ENCODE data around the gene APOA4. TPM values are rescaled to one million over a fixed set of nuclear protein-coding genes. Genes with fewer than 3 reads are reported as not detected.

APOA4 gene
- total RNA-seq, 1 donor from 2014 or later: not detected

DNA sequence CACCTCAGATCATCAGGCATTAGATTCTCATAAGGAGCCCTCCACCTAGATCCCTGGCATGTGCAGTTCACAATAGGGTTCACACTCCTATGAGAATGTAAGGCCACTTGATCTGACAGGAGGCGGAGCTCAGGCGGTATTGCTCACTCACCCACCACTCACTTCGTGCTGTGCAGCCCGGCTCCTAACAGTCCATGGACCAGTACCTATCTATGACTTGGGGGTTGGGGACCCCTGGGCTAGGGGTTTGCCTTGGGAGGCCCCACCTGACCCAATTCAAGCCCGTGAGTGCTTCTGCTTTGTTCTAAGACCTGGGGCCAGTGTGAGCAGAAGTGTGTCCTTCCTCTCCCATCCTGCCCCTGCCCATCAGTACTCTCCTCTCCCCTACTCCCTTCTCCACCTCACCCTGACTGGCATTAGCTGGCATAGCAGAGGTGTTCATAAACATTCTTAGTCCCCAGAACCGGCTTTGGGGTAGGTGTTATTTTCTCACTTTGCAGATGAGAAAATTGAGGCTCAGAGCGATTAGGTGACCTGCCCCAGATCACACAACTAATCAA lies 8.8 kb upstream of the APOA4 start:
- DNase-seq (ENCODE audit: low spot score in 2 of 2) (no peak), FAIRE-seq (no peak)

DNA sequence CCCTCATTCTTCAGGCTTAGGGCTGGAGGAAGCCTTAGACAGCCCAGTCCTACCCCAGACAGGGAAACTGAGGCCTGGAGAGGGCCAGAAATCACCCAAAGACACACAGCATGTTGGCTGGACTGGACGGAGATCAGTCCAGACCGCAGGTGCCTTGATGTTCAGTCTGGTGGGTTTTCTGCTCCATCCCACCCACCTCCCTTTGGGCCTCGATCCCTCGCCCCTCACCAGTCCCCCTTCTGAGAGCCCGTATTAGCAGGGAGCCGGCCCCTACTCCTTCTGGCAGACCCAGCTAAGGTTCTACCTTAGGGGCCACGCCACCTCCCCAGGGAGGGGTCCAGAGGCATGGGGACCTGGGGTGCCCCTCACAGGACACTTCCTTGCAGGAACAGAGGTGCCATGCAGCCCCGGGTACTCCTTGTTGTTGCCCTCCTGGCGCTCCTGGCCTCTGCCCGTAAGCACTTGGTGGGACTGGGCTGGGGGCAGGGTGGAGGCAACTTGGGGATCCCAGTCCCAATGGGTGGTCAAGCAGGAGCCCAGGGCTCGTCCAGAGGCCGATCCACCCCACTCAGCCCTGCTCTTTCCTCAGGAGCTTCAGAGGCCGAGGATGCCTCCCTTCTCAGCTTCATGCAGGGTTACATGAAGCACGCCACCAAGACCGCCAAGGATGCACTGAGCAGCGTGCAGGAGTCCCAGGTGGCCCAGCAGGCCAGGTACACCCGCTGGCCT lies 7.2 kb upstream of the APOA4 start:
- DNase-seq (ENCODE audit: low spot score in 2 of 2) (no peak), FAIRE-seq (no peak)

DNA sequence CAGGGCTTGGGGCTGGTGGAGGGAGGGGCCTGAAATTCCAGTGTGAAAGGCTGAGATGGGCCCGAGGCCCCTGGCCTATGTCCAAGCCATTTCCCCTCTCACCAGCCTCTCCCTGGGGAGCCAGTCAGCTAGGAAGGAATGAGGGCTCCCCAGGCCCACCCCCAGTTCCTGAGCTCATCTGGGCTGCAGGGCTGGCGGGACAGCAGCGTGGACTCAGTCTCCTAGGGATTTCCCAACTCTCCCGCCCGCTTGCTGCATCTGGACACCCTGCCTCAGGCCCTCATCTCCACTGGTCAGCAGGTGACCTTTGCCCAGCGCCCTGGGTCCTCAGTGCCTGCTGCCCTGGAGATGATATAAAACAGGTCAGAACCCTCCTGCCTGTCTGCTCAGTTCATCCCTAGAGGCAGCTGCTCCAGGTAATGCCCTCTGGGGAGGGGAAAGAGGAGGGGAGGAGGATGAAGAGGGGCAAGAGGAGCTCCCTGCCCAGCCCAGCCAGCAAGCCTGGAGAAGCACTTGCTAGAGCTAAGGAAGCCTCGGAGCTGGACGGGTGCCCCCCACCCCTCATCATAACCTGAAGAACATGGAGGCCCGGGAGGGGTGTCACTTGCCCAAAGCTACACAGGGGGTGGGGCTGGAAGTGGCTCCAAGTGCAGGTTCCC lies 6.5 kb upstream of the APOA4 start, which contains the start of gene APOC3:
APOC3 (plus strand) TSS at position 383 of the 659 bp plus-strand sequence. CDS start 676 bp downstream, outside the sequence.
- no peak for DNase-seq (ENCODE audit: low spot score in 2 of 2)
- FAIRE-seq: no peak

DNA sequence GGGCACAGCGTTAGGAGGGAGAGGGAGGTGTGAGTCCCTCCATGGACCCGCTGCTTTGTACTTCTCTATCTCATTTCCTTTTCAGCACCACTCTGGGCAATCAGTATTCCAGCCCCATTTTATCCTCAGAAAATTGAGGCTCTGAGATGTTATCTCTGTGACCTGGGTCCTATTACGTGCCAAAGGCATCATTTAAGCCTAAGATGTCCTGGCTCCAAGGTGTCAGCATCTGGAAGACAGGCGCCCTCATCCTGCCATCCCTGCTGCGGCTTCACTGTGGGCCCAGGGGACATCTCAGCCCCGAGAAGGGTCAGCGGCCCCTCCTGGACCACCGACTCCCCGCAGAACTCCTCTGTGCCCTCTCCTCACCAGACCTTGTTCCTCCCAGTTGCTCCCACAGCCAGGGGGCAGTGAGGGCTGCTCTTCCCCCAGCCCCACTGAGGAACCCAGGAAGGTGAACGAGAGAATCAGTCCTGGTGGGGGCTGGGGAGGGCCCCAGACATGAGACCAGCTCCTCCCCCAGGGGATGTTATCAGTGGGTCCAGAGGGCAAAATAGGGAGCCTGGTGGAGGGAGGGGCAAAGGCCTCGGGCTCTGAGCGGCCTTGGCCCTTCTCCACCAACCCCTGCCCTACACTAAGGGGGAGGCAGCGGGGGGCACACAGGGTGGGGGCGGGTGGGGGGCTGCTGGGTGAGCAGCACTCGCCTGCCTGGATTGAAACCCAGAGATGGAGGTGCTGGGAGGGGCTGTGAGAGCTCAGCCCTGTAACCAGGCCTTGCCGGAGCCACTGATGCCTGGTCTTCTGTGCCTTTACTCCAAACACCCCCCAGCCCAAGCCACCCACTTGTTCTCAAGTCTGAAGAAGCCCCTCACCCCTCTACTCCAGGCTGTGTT lies 5.8 kb upstream of the APOA4 start:
- DNase-seq (ENCODE audit: low spot score in 2 of 2) (no peak), FAIRE-seq (no peak)

DNA sequence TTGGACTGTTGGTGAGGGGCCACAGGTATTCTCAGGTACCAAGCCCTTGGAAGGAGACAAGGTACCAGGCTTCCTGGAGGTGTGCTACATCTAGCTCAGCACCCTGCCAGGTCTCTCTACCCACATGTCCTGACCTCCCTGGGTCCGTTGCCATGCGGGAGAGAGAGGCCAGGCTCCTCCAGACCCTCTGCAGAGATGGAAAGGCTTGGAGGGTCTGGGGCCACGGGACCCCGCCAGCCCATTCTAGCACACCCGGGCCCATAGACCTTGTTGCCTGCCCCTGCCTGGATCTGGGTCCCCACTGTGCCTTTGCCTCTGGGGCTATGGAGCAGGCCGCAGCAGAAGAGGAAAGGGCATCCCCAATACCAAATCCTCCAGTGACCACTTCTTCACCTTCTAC lies 4.4 kb upstream of the APOA4 start:
- FAIRE-seq: no peak
- no peak for DNase-seq (ENCODE audit: low spot score in 2 of 2)

DNA sequence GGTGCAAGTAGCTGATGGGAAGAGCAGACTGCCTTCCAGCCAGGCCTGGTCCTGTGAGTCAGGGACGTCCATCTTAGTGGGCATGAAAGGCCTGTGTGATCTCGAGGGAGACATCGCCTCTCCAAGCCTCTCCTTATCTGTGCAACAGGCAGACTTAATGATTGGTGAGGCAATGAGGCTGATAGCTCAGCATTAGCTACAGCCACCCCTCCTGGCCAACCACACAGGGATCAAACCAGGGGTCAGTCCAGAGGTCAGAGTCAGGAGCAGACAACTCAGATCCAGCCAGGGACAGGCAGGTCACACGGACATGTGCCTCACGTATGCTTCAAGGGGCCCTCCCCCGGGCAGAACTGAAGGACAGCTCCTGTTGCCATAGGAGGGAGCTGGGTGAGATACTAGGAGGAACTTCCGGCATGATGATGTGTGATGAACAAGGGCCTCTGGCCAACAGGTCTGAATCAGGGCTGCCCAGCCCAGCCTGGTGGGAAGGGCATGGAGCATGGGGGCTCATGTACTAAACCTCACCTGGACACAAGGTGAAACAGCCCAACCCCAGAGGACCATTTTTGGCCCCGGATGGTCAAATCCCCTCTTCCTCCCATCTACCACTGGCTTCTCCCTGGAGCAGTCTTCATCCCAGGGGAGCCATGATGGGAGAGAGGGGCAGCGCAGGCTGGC lies 3.8 kb upstream of the APOA4 start:
- FAIRE-seq: no peak
- no peak for DNase-seq (ENCODE audit: low spot score in 2 of 2)

DNA sequence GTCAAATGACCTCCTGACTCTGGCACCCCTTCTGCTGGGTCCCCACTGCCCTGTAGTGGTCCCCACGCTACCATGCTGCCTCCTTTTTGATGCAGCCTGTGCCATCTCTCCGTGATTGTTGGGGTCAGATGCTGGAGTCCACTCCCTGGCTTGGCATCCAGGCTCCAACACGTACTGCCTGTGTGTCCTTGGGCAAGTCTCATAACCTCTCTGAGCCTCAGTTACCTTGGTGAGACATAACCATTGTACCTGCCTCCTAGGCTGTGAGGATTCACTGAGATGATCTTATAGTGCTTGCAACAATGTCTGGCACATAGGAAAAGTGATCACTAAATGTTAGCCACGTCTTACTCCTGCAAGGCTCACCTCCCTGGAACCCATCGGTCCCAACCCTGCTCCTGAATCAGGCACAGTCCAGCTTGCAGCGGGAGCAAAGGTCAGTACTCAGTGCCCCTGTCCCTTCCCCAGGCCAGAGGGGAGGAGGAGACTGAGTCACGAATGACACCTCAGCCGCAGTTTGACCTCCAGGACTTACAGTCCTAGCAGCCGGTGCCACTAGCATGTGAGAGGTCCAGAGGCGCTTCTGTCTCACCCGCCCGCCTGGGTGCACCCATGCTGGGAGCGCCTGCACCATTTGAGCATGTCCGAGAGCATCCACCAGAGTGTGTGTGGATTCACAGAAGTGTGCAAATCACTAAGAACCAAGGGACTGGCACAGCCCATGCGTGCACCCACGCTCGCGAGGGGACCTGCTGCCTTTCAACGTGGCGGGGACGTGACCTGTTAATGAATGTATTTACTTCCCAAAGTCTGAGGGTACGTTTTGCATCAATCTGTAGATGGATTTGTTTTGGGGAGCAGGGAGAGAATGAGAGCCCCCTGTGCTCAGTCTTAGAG lies 3.0 kb upstream of the APOA4 start:
- FAIRE-seq: no peak
- no peak for DNase-seq (ENCODE audit: low spot score in 2 of 2)

DNA sequence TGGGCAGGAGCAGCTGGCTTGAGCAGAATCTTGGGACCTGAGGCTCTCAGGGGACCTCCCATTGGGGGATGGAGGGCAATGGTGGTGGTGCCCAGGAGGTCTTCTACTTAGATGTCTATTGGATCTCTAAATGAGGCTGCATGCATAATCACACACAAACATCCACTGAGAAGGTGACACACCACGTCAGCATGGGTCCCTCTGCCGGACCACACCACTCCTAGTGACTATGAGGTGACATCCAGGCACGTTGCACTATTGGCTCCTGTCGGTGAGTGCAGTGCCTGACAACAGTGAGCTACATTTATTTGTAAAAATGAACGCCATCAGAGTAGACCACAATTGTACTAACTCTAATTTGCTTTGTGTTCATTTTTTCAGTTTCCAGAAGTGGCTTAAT lies 2.3 kb upstream of the APOA4 start:
- FAIRE-seq (no peak), DNase-seq (ENCODE audit: low spot score in 2 of 2) (no peak)

DNA sequence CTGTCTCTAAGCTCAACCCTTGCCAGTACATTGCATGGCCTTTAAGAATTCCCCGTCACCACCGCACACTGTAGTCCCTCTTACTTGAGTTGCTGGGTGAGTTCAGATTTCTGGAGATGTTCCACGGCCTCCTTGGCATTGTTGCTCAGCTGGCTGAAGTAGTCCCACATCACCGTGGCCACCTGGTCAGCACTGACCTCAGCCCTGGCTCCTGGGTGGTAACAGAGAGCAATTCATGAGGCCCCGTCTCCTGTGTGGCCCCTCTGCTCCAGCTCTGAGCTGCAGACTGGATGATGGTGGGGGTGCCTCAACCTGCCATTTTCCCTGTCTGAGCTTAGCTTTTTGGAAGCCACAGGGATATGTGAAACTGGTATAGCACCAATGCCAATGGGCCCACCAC lies 529 bp downstream of the APOA4 start:
- DNase-seq (ENCODE audit: low spot score in 2 of 2): no peak
- FAIRE-seq: no peak

DNA sequence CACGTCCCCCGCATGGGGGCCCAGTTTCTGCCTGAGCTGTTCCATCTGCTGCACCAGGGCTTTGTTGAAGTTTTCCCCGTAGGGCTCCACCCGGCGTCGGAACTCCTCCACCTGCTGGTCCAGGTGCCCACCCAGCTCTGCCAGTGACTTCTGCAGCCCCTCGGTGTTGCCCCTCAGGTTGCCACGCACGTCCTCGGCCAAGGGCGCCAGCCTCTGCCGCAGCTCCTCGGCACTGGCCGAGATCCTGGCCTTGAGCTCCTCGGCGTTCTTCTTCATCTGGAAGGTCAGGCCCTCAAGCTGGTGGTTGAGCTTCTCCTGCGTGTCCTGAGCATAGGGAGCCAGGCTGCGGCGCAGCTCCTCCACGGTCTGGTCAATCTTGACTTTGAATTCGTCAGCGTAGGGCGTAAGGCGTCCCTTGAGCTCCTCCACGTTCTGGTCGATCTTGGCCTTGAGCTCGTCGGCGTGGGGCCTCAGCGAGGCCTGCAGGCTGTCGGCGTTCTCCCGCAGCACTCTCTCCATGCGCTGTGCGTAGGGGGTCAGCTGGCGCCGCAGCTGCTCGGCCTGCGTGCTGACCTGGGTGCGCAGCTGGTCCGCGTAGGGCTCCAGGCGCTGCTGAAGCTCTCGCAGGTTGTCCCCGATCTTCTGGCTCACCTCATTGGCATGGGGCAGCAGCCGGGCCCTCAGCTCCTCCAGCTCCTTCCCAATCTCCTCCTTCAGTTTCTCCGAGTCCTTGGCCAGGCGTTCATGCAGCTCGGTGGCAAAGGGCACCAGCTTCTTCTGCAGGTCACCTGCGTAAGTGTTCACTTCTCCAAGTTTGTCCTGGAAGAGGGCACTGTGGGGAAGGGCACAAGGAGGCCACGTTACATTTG lies 1.8 kb downstream of the APOA4 start:
- DNase-seq (ENCODE audit: low spot score in 2 of 2): no peak
- no peak for FAIRE-seq

DNA sequence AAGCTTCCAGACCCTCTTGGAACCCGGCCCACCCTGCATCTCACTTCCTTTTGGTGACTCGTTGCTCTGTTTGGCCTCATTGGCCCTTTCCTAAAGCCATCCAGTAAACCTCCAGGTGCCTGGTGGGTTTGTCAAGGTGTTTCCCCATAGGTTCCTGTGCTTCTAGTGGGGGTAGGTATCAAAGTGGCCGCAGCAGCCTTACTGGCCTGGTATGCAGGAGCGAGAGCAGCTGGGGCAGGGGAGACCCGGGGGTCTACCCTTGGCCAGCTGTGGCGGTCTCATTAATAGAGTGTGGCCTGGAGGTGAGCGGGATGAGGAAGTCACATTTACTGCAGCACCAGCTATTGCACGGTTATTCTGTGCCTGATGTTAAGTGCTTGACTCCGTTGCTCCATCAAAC lies 4.1 kb downstream of the APOA4 start:
- DNase-seq (ENCODE audit: low spot score in 2 of 2) (no peak), FAIRE-seq (no peak)

DNA sequence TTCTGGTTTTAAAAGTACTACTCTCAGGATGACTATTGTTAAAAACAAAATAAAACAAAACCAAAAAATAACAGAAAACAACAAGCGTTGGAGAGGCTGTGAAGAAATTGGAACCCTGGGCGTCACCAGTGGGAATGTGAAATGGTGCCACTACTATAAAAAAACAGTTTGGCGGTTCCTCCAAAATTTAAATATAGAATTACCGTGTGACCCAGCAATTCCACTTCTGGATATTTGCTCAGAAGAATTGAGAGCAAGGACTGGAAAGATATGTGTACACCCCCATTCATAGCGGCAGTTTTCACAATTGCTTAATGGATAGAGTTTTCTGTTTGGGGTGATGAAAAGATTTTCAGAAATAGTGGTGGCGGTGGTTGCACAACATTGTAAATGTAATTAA lies 8.6 kb downstream of the APOA4 start:
- DNase-seq (ENCODE audit: low spot score in 2 of 2): no peak
- no peak for FAIRE-seq

DNA sequence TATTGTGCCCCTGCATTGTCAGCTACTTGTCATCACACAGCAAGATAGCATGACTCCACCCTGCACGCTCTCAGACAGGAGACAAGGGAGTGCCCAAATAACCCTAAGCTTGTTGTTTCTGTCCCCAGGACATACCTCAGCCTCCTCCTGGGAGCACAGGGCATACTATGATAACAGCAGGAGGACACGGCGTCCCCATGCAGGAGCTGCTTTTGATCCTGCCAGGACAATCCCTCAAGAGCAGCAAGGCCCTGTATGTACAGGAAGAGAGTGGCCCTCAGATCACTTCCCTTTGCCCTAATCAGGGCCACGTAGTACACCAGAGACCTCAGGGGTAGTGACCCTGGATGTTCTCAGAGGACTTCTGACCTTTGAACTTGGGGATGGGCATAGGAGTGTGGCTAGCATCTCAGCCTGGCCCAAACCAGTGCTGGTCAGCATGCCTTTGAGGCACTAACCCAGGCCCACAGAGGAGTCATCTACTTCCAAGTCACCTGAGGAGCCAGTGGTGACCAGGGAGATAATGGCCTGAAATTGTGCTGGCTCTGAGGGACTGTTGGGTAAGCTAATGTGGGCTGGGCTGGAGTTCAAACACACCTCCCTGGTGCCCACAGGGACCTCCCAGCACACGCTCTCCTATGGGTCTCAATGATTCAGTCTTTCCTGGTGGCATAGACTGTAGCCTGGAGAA lies 9.2 kb downstream of the APOA4 start:
- no peak for DNase-seq (ENCODE audit: low spot score in 2 of 2)
- no peak for FAIRE-seq

DNA sequence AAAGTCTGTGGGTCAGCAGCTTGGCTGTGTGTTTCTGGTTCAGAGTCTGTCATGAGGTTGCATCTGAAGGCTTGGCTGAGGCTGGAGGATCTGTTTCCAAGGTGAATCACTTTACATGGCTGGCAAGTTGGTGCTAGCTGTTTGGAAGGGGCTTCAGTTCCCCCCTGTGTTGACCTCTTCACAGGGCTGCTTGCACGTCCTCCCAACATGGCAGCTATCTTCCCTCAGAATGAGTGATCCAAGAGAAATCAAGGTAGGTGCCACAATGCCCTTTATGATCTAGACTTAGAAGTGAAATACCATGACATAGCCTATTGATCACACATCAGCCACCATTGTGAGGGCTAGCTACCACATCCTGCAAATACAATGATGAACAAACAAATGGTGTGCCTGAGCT lies 9.9 kb downstream of the APOA4 start:
- DNase-seq (ENCODE audit: low spot score in 2 of 2) (no peak), FAIRE-seq (no peak)

DNA sequence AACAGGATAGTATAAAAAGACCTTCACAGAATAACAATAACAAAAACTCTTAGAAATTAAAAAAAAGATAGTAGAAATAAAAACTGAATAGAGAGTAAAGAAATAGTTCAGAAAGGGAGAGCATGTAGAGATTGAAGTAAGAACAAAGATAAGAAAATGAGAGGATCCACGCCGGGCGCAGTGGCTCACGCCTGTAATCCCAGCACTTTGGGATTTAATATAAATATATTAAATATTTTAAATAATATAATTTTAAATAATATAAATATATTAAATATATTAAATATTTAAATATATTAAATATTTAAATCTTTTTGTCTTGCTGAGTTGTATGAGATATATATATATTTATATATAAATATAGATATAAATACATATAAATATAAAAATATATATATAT lies 11.0 kb downstream of the APOA4 start:
- DNase-seq (ENCODE audit: low spot score in 2 of 2): no peak
- peak; percentile 93 for FAIRE-seq

DNA sequence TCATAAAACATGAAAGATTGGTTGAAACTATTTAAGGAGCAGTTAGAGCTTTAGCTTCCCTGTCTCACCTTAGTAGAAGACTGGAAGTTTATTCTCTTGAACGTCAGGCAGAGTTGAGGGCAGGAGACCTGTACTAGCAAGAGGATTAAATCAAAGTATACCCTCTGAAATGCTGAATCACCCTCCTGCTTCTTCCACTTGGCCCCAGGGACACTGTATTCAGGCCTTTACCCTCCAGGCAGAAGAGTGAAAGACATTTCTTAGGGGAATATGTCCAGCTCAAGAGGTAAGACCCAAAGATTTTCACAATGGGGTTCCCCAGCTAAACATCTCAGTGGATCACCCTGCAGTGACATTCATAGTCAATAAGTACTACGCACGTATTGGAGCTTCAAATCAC lies 11.9 kb downstream of the APOA4 start:
- FAIRE-seq: no peak
- DNase-seq (ENCODE audit: low spot score in 2 of 2): no peak

DNA sequence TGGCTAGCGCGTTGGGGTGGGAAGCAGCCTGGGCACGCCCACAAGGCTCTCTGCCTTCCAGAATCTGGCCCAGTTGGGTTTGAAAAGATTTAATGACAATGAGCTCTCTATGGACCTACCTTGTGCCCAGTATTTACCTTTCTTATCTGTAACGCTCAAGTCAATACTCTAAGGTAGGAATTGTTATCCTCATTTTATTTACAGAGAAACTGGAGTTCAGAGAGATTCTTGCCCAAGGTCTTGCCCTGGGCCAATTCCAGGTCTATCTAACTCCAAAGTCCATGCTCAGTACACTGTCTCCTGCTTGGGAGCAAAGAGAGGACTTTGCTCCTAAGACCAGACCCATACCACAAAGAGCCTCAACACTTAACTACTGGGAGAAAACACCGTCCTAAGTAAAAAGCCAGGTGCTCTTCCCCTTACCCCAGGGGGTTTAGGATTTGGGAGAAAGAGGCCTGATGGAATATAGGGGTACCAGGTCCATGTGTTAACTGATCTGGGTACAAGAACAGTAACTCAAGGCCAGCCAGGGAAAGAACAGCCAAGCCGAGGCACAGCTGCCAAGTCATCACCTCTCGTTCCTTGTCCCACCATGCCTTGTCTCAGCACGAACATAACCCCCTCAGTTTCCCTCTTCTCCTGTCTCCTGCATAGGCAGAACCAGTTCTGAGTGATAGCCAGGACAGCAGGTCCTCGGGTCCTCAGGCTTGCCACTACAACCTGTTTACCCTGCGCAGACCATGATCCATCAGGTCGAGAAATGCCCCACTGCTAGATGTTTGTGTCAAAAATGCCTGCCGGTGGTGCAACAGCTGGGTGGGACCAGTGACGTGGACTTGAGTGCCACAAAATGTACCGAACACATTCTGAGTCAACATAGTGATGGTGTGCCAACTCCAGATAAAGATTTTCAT lies 14.6 kb downstream of the APOA4 start:
- no peak for FAIRE-seq

More for the DNA sequence above, 14.6 kb downstream of the APOA4 start:
- no peak for DNase-seq (ENCODE audit: low spot score in 2 of 2)

All from frontal cortex (tissue), 4 donors.